ENCODE data around the gene TLNRD1.

The TLNRD1 gene

DNA sequence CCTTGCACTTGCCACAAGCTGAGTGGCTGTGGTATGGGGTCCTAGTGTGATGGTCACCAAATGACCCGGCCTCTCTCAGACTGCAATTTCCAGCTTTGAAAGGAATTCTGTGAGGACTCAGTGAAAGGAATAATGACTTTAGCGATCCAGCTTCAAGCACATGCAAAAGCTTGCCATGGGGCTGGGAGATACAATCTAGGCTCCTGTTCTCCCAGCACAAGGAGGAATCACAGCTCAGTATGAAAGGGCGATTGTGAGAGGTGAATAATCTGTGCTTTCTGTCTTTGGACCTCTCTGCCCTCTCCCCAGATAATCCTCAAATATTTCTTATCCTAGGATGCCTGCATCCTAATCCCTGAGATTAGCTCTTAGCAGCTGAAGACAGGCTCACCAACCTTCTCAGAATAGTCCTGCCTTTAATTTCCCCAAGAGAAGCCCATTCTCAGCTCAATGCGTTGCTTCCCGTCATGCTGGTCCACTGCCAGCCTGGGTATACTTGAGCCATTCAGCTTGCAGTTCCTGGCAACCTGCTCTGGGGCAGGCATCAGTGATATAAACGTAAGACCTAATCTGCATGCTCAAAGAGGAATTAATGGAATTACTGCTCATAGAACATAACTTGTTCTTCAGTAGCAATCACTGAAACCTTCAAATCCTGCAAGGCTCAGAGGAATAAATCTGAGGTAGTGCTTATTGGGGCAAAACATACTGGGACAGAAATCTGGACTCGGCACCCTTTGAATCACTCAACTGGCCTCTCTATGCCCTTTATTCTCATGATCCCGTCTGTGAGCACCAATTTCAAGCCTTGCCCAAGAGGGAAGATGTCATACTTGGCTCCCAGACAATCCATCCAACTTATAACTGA lies 15.1 kb downstream of the TLNRD1 start:
- H3K36me3 ChIP-seq (ENCODE audit: control insufficient read depth, insufficient read depth, low read length) = no peaks in the 10 kb centered on the region
- H3K27ac ChIP-seq (ENCODE audit: low read depth, low read length, severe bottlenecking) = no peak overlapping the region
- WGBS, 2 experiments (ENCODE audit: insufficient coverage in 2 of 2) = 84 to 94% methylated on average over 3 to 5 of the region's 8 CpGs
- no peaks in the 10 kb centered on the region for H3K9me3 ChIP-seq (ENCODE audit: control insufficient read depth, low read length)
- H3K4me1 ChIP-seq (ENCODE audit: control insufficient read depth, insufficient read depth, low read length, poor library complexity, severe bottlenecking) = no peaks in the 10 kb centered on the region
- H3K4me3 ChIP-seq (ENCODE audit: extremely low read depth, insufficient read depth, low read length, poor library complexity, severe bottlenecking) = no peak overlapping the region

DNA sequence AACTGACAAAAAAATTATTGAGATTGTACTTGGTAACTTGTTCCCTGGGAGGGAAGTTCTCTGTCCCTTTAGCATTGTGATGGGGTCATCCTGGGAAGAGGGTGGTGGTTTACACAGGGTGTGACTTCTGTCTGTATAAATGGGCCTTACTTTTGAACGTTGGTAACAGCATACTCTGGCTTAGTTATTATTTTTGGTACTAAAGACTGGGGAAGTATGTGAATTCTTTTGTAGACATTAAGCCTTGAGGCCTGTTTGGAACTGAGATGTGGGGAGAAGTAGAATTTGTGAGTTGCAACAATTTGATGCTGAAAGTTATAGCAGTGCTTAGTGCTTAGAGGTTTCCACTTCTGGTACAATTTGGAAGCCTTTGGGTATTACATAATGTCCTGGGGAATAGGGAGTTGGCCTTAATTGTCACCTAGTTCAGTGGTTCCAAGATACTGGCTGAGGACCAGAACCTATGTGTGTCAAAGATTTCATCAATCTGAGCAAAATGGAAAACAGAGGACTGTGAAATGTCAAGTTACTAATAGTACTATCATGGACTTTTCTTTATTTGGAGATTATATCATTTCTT lies 15.9 kb downstream of the TLNRD1 start:
- no peaks in the 10 kb centered on the region for H3K36me3 ChIP-seq (ENCODE audit: control insufficient read depth, insufficient read depth, low read length)
- H3K9me3 ChIP-seq (ENCODE audit: control insufficient read depth, low read length) = no peaks in the 10 kb centered on the region
- H3K4me3 ChIP-seq (ENCODE audit: extremely low read depth, insufficient read depth, low read length, poor library complexity, severe bottlenecking) = no peak overlapping the region
- WGBS, 2 experiments (ENCODE audit: insufficient coverage in 2 of 2) = 100% methylated on average over 1 of the region's 1 CpG; no CpG with 5 or more reads in 1 of the 2 experiments
- no peaks in the 10 kb centered on the region for H3K4me1 ChIP-seq (ENCODE audit: control insufficient read depth, insufficient read depth, low read length, poor library complexity, severe bottlenecking)
- no peak overlapping the region for H3K27ac ChIP-seq (ENCODE audit: low read depth, low read length, severe bottlenecking)

DNA sequence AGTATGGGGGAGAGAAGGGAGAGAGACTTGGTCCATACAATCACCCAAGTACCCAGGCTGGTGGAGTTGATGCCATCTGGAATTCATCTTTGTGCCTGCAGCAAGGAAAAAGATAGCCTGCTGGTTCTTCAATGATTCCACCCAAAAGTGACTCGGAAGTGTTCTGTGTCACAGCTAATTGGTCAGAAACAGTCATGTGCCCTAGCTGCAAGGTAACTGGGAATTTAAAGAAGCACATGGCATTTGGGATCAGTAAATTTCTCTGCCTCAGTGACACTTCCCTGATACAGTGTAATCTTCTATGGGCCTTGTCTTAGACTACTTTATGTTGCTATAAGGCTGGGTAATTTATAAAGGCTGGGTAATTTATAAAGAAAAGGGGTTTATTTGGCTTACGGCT lies 17.5 kb downstream of the TLNRD1 start:
- Histone ChIP-seq H3K4me1 (ENCODE audit: control insufficient read depth, insufficient read depth, low read length, poor library complexity, severe bottlenecking) (no peaks in the 10 kb centered on the region), H3K9me3 (ENCODE audit: control insufficient read depth, low read length) (no peaks in the 10 kb centered on the region), H3K36me3 (ENCODE audit: control insufficient read depth, insufficient read depth, low read length) (no peaks in the 10 kb centered on the region), H3K27ac (ENCODE audit: low read depth, low read length, severe bottlenecking) (no peak overlapping the region), H3K4me3 (ENCODE audit: extremely low read depth, insufficient read depth, low read length, poor library complexity, severe bottlenecking) (no peak overlapping the region)
- WGBS, 2 experiments (ENCODE audit: insufficient coverage in 2 of 2) = 89 to 100% methylated on average over 2 of the region's 2 CpGs

DNA sequence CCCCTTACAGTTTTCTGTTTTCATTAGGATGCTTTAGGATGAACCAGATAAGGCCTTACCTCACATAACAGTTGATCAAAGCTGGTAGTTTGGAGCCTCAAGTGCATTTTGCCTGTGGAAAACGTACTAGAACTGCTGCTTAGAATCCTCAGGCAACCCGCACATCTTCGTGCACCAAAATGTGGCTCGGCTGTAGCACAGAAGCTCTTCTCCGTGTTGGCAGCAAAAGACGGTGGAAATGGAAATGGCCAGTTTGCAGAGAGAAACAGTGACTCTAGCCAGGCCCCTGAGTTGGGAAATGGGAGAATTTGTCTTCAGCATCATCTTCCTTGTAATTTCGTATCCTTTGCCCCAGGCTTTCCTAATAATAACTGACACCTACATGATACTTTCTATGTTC lies 20.6 kb downstream of the TLNRD1 start:
- Histone ChIP-seq H3K27ac (ENCODE audit: low read depth, low read length, severe bottlenecking) (no peak overlapping the region), H3K9me3 (ENCODE audit: control insufficient read depth, low read length) (no peaks in the 10 kb centered on the region)
- 81 to 93% methylated on average over 6 of the region's 7 CpGs for WGBS, 2 experiments (ENCODE audit: insufficient coverage in 2 of 2)

DNA sequence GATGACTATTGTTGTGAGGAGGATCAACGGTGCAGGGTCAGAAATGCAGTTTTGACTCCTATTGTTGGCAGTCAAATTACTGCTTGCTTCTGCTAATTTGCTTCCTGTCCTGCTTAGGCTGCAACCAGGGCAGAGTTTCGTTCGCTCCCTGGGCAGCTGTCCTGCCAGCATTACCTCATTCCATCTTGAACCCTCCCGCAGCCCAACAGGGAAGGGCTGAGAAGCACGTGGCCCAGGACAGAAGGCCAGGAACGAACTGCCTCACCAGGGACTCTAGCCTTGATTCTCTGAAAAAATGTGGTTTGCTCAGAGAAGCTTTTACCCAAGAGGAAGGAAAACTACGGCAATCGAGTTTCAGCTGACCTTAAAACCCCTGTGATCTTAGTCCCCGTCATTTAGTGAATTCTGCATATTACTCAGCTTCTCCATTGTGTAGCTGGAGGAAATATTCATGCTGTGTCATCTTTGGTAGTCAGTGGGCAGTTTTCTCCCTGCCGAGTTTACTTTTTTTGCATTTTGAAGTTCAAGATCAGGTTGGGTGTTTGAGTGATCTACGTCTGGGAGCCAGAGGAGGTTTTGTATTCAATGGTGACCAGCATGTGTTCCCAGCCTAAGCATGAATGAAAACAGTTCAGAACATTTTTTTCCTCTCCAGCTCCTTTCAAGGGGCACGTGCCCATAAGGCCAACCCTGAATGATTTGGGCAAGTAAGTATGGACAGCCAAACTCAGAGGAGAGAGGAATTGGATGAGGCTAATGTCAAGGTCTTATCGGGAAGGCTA lies 23.0 kb downstream of the TLNRD1 start:
- Histone ChIP-seq H3K9me3 (ENCODE audit: control insufficient read depth, low read length) (no peaks in the 10 kb centered on the region), H3K4me1 (ENCODE audit: control insufficient read depth, insufficient read depth, low read length, poor library complexity, severe bottlenecking) (peaks cover 14% of the 10 kb centered on the region), H3K27ac (ENCODE audit: low read depth, low read length, severe bottlenecking) (peak overlapping the region; percentile 59), H3K4me3 (ENCODE audit: extremely low read depth, insufficient read depth, low read length, poor library complexity, severe bottlenecking) (no peak overlapping the region), H3K36me3 (ENCODE audit: control insufficient read depth, insufficient read depth, low read length) (no peaks in the 10 kb centered on the region)
- 64 to 79% methylated on average over 6 to 9 of the region's 13 CpGs for WGBS, 2 experiments (ENCODE audit: insufficient coverage in 2 of 2)

More for the DNA sequence above, 20.6 kb downstream of the TLNRD1 start:
- no peaks in the 10 kb centered on the region for H3K36me3 ChIP-seq (ENCODE audit: control insufficient read depth, insufficient read depth, low read length)
- peaks cover 11% of the 10 kb centered on the region for H3K4me1 ChIP-seq (ENCODE audit: control insufficient read depth, insufficient read depth, low read length, poor library complexity, severe bottlenecking)
- H3K4me3 ChIP-seq (ENCODE audit: extremely low read depth, insufficient read depth, low read length, poor library complexity, severe bottlenecking) = no peak overlapping the region

DNA sequence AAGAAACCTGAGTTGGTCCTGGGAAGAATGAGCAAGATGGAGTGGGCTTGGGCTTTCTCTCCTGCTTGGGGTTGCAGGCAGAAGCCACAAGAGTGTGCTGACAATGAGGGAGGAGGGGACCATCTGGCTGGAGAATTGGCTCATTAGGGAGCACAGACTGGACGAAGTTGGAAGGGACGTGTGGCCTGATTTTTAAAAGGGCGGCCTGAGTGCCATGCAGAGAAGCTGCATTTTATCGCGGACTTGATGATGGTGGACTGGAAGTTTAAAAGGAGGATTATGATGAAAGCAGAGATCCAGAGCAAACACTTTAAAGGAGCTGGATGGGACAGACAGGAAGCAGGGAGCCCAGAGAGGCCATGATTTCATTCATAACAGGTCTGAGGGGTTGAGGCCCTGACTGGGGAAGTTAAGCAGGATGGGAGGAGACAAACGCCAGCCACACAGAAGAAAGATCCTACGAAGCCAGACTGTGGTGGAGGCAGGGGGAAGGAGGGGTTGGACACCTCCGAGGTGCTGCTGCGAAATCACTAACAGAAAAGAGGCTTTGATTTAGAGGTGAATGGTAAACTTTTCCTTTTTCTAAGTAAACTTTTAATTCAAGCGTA lies 23.6 kb downstream of the TLNRD1 start:
- WGBS, 2 experiments (ENCODE audit: insufficient coverage in 2 of 2) = 71 to 89% methylated on average over 8 of the region's 10 CpGs
- no peaks in the 10 kb centered on the region for H3K36me3 ChIP-seq (ENCODE audit: control insufficient read depth, insufficient read depth, low read length)
- H3K4me1 ChIP-seq (ENCODE audit: control insufficient read depth, insufficient read depth, low read length, poor library complexity, severe bottlenecking) = peaks cover 14% of the 10 kb centered on the region
- no peak overlapping the region for H3K4me3 ChIP-seq (ENCODE audit: extremely low read depth, insufficient read depth, low read length, poor library complexity, severe bottlenecking)
- no peaks in the 10 kb centered on the region for H3K9me3 ChIP-seq (ENCODE audit: control insufficient read depth, low read length)
- peak overlapping the region; percentile 59 for H3K27ac ChIP-seq (ENCODE audit: low read depth, low read length, severe bottlenecking)

DNA sequence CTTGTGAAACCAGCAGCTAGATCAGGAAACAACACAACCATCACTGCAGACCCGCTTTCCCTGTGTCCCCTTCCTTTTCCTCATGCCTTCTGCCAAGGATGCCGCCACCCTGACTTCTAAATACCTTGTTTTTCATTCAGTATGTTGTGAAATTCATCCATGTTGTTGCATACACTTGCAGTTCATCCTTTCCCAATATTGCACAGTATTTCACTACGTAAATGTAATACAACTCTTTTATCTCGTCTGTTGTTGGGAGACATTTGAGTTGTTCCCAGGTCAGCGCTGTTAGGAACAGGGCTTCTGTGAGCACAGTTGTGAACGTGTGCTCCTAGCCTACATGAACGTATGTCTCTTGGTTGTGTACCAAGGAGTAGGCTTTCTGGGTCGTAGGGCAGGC lies 24.2 kb downstream of the TLNRD1 start:
- no peaks in the 10 kb centered on the region for H3K36me3 ChIP-seq (ENCODE audit: control insufficient read depth, insufficient read depth, low read length)
- H3K4me3 ChIP-seq (ENCODE audit: extremely low read depth, insufficient read depth, low read length, poor library complexity, severe bottlenecking) = no peak overlapping the region
- no peak overlapping the region for H3K27ac ChIP-seq (ENCODE audit: low read depth, low read length, severe bottlenecking)
- 98% methylated on average over 5 of the region's 8 CpGs for WGBS, 2 experiments (ENCODE audit: insufficient coverage in 2 of 2)
- no peaks in the 10 kb centered on the region for H3K9me3 ChIP-seq (ENCODE audit: control insufficient read depth, low read length)
- peaks cover 14% of the 10 kb centered on the region for H3K4me1 ChIP-seq (ENCODE audit: control insufficient read depth, insufficient read depth, low read length, poor library complexity, severe bottlenecking)

DNA sequence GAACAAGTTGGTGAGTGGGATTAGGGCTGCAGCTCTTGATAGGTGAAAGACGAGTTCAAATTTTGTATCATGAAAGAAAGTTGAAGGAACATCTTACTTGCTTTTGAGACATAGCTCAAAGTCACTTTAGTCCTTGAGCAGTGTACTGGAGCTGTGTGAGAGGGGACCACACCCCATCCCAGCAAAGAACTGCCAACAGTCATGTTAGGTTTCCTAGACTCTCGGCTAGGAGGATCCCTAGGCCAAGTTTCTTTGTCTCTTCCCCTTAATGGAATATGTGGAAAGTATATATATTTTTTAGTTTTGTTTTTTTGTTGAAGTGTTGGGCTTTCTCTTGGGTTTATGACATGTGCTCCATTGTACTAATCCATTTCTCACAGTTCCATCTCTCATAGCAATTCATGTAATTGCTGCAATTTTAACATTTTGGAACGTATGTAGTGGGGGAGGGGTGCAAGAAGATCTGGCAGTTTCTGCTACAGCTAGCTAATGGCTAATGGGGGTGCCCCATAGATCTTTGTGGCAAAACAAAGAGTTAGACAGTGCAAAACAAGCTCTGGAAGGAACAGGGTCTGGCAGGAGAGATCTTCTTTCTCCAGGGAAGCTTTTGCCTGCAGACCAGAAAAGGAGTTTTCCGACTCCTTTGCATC lies 25.1 kb downstream of the TLNRD1 start:
- H3K27ac ChIP-seq (ENCODE audit: low read depth, low read length, severe bottlenecking) = no peak overlapping the region
- H3K9me3 ChIP-seq (ENCODE audit: control insufficient read depth, low read length) = no peaks in the 10 kb centered on the region
- H3K36me3 ChIP-seq (ENCODE audit: control insufficient read depth, insufficient read depth, low read length) = no peaks in the 10 kb centered on the region
- H3K4me1 ChIP-seq (ENCODE audit: control insufficient read depth, insufficient read depth, low read length, poor library complexity, severe bottlenecking) = peaks cover 14% of the 10 kb centered on the region
- 94 to 100% methylated on average over 1 to 4 of the region's 4 CpGs for WGBS, 2 experiments (ENCODE audit: insufficient coverage in 2 of 2)
- H3K4me3 ChIP-seq (ENCODE audit: extremely low read depth, insufficient read depth, low read length, poor library complexity, severe bottlenecking) = no peak overlapping the region

DNA sequence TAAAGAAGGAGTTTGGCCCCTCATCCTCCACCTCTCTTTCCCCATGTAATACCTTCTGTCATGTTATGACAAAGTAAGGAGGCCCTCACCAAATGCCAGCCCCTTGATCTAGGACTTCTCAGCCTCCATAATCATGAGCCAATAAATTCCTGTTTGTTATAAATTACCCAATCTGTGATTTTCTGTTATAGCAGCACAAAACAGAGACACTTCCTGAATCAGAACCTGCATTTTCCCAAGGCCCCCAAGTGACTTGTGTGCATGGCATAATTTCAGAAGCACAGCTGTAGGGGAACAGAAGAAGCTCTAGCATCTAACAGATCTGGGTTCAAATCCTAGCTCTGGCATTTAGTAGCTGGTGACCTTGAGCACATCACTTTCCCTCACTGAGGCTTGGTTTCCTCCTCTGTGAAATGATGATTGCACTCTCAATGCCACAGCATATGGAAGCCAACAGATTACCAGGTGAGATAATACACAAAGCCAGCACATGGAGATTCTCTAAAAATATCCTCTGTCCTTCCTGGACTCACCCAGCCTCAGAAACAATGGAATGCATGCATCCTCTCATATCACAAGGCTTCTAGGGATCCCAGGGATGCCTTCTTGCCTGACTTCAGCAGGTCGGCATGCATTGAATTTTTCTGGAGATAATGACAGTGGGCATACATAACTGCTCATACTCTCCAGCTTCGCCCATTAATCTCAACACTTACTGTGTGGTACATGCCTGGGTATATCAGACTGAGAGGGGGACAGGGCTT lies 26.3 kb downstream of the TLNRD1 start:
- H3K9me3 ChIP-seq (ENCODE audit: control insufficient read depth, low read length) = no peaks in the 10 kb centered on the region
- H3K27ac ChIP-seq (ENCODE audit: low read depth, low read length, severe bottlenecking) = no peak overlapping the region
- peaks cover 14% of the 10 kb centered on the region for H3K4me1 ChIP-seq (ENCODE audit: control insufficient read depth, insufficient read depth, low read length, poor library complexity, severe bottlenecking)
- no peak overlapping the region for H3K4me3 ChIP-seq (ENCODE audit: extremely low read depth, insufficient read depth, low read length, poor library complexity, severe bottlenecking)
- no CpG with 5 or more reads among the region's 2 CpGs for WGBS, 2 experiments (ENCODE audit: insufficient coverage in 2 of 2)
- H3K36me3 ChIP-seq (ENCODE audit: control insufficient read depth, insufficient read depth, low read length) = no peaks in the 10 kb centered on the region

Data from mesodermal cell (in vitro differentiated cells).